ENCODE data around the gene MARCHF11. TPM values are rescaled to one million over a fixed set of nuclear protein-coding genes. Genes with fewer than 3 reads are reported as not detected.

MARCHF11 gene
- total and polyA plus RNA-seq, 2 donors (not counting 1 experiment from before 2014, with no cell fraction given) = not detected

- Mint-ChIP-seq H3K9me3 (ENCODE audit: insufficient read depth) (peaks cover 3% of the 10 kb centered on the region), H3K27me3 (peaks cover 33% of the 10 kb centered on the region), H3K4me1 (peaks cover 4% of the 10 kb centered on the region), H3K27ac (no peak overlapping the region), H3K4me3 (no peak overlapping the region)
- ChIA-PET POLR2A (no interaction called here), CTCF (interaction anchor here (0.7 kb wide), 1 partner anchor 354 kb away, joined by 3 read pairs; no protein-coding TSS in a partner anchor)
- Histone ChIP-seq H3K36me3 (replicated peaks in 1 of 2; ENCODE audit: control extremely low read depth in 1 of 2, control insufficient read depth in 1 of 2, extremely low read depth in 1 of 2, insufficient read depth in 2 of 2, low read length in 1 of 2) (no peaks in the 10 kb centered on the region), H4K20me1 (ENCODE audit: control insufficient read depth, insufficient read depth, low read length, poor library complexity, severe bottlenecking) (no peaks in the 10 kb centered on the region), H3K27ac (ENCODE audit: low read length in 2 of 2) (no peak overlapping the region), H2AFZ (ENCODE audit: insufficient read depth, low read depth, low read length, poor library complexity, severe bottlenecking) (no peak overlapping the region), H3K4me1 (ENCODE audit: control insufficient read depth in 2 of 2, insufficient read depth in 2 of 2, low read length in 2 of 2) (no peaks in the 10 kb centered on the region), H3K27me3 (replicated peaks in 1 of 4; ENCODE audit: control extremely low read depth in 1 of 4, control insufficient read depth in 3 of 4, insufficient read depth in 4 of 4, low read length in 3 of 4) (peaks cover 0 to 18% (median 10%) of the 10 kb centered on the region in 4 experiments), H3K4me3 (ENCODE audit: control extremely low read depth in 1 of 5, extremely low read depth in 1 of 5, insufficient read depth in 1 of 5, low read depth in 2 of 5, low read length in 4 of 5) (no peak overlapping the region), H3K4me2 (replicated peaks; ENCODE audit: low read depth, low read length, poor library complexity, severe bottlenecking) (no peak overlapping the region), H3K9ac (ENCODE audit: low read length) (no peak overlapping the region), H3K79me2 (ENCODE audit: control insufficient read depth, insufficient read depth, low read length) (no peaks in the 10 kb centered on the region), H3K9me3 (ENCODE audit: control extremely low read depth in 1 of 3, control insufficient read depth in 2 of 3, insufficient read depth in 1 of 3, low read length in 2 of 3) (peaks cover 0 to 10% (median 0%) of the 10 kb centered on the region in 3 donors)
- TF ChIP-seq CTCF (IDR thresholded peaks at IDR 0.05) = no peak
- no peak for TF ChIP-seq EZH2 (IDR thresholded peaks at IDR 0.05; ENCODE audit: borderline replicate concordance, insufficient read depth, low read depth, low read length, poor library complexity, severe bottlenecking)
- intact Hi-C loops (cut with micrococcal nuclease) = no loop called here
- ATAC-seq (ENCODE audit: low read depth) = no peak
- WGBS (ENCODE audit: insufficient coverage) = 12% methylated on average over 61 of the region's 63 CpGs
- DNase-seq = no peak
These were observed 571 bp upstream of the MARCHF11 start for GRCh38 chr5:16179936-16180788.

GRCh38 chr5:16178745-16179372 is 732 bp downstream of the MARCHF11 start:
- Mint-ChIP-seq H3K4me3 (no peak overlapping the region), H3K27me3 (peaks cover 33% of the 10 kb centered on the region), H3K4me1 (peaks cover 4% of the 10 kb centered on the region), H3K9me3 (ENCODE audit: insufficient read depth) (peaks cover 3% of the 10 kb centered on the region), H3K27ac (no peak overlapping the region)
- Histone ChIP-seq H2AFZ (ENCODE audit: insufficient read depth, low read depth, low read length, poor library complexity, severe bottlenecking) (no peak overlapping the region), H3K4me3 (ENCODE audit: control extremely low read depth in 1 of 5, extremely low read depth in 1 of 5, insufficient read depth in 1 of 5, low read depth in 2 of 5, low read length in 4 of 5) (no peak overlapping the region), H3K4me1 (ENCODE audit: control insufficient read depth in 2 of 2, insufficient read depth in 2 of 2, low read length in 2 of 2) (no peaks in the 10 kb centered on the region), H3K79me2 (ENCODE audit: control insufficient read depth, insufficient read depth, low read length) (no peaks in the 10 kb centered on the region), H3K27me3 (replicated peaks in 1 of 4; ENCODE audit: control extremely low read depth in 1 of 4, control insufficient read depth in 3 of 4, insufficient read depth in 4 of 4, low read length in 3 of 4) (peaks cover 0 to 18% (median 10%) of the 10 kb centered on the region in 4 experiments), H3K9me3 (ENCODE audit: control extremely low read depth in 1 of 3, control insufficient read depth in 2 of 3, insufficient read depth in 1 of 3, low read length in 2 of 3) (peaks cover 0 to 10% (median 0%) of the 10 kb centered on the region in 3 donors), H4K20me1 (ENCODE audit: control insufficient read depth, insufficient read depth, low read length, poor library complexity, severe bottlenecking) (no peaks in the 10 kb centered on the region), H3K27ac (ENCODE audit: low read length in 2 of 2) (no peak overlapping the region), H3K9ac (ENCODE audit: low read length) (no peak overlapping the region), H3K36me3 (replicated peaks in 1 of 2; ENCODE audit: control extremely low read depth in 1 of 2, control insufficient read depth in 1 of 2, extremely low read depth in 1 of 2, insufficient read depth in 2 of 2, low read length in 1 of 2) (no peaks in the 10 kb centered on the region), H3K4me2 (replicated peaks; ENCODE audit: low read depth, low read length, poor library complexity, severe bottlenecking) (no peak overlapping the region)
- intact Hi-C loops (cut with micrococcal nuclease) = no loop called here
- 10% methylated on average over 56 of the region's 57 CpGs for WGBS (ENCODE audit: insufficient coverage)
- no peak for ATAC-seq (ENCODE audit: low read depth)
- peak; percentile 2 for DNase-seq
- ChIA-PET CTCF (no interaction called here), POLR2A (no interaction called here)
- TF ChIP-seq CTCF (IDR thresholded peaks at IDR 0.05) (no peak), EZH2 (IDR thresholded peaks at IDR 0.05; ENCODE audit: borderline replicate concordance, insufficient read depth, low read depth, low read length, poor library complexity, severe bottlenecking) (no peak)
